Measurements from ENCODE around the gene COL13A1. TPM values are rescaled to one million over a fixed set of nuclear protein-coding genes. Genes with fewer than 3 reads are reported as not detected.

The COL13A1 gene
- total and polyA plus RNA-seq, 8 donors = 2.1 to 68.5 (median 52.4) TPM

- no peaks in the 10 kb centered on the region for H3K9me3 ChIP-seq
- peaks cover 0 to 22% of the 10 kb centered on the region in 2 donors for H3K27me3 ChIP-seq
- H3K4me1 ChIP-seq = peaks cover 0 to 5% of the 10 kb centered on the region in 2 donors
- TF ChIP-seq CTCF (IDR thresholded peaks at IDR 0.05) = no peak
- no peak overlapping the region for H3K27ac ChIP-seq
- ATAC-seq = no peak
- no peaks in the 10 kb centered on the region for H3K36me3 ChIP-seq
- no peak for DNase-seq
- no peak overlapping the region for H3K4me3 ChIP-seq
- intact Hi-C loops (cut with DNase I) = no loop called here
Measured at GRCh38 chr10:69849825-69850224, 48.1 kb downstream of the COL13A1 start.

- peaks cover 0 to 5% of the 10 kb centered on the region in 2 donors for H3K4me1 ChIP-seq
Measured at GRCh38 chr10:69850440-69850839, 48.7 kb downstream of the COL13A1 start.

GRCh38 chr10:69851306-69851705, 49.6 kb downstream of the COL13A1 start:
- intact Hi-C loops (cut with DNase I) = no loop called here
- no peak for ATAC-seq

More at GRCh38 chr10:69850440-69850839, 48.7 kb downstream of the COL13A1 start:
- Histone ChIP-seq H3K4me3 (no peak overlapping the region), H3K36me3 (no peaks in the 10 kb centered on the region), H3K27me3 (peaks cover 0 to 16% of the 10 kb centered on the region in 2 donors), H3K27ac (no peak overlapping the region), H3K9me3 (no peaks in the 10 kb centered on the region)
- intact Hi-C loops (cut with DNase I) = no loop called here
- no peak for ATAC-seq
- no peak for TF ChIP-seq CTCF (IDR thresholded peaks at IDR 0.05)
- DNase-seq = no peak

GRCh38 chr10:69853064-69853463, 51.4 kb downstream of the COL13A1 start:
- Histone ChIP-seq H3K36me3 (no peaks in the 10 kb centered on the region), H3K9me3 (no peaks in the 10 kb centered on the region), H3K27me3 (no peaks in the 10 kb centered on the region), H3K27ac (no peak overlapping the region), H3K4me3 (no peak overlapping the region), H3K4me1 (no peaks in the 10 kb centered on the region)
- ATAC-seq (no peak), DNase-seq (no peak)
- intact Hi-C loops (cut with DNase I) = no loop called here
- no peak for TF ChIP-seq CTCF (IDR thresholded peaks at IDR 0.05)

More at GRCh38 chr10:69851306-69851705, 49.6 kb downstream of the COL13A1 start:
- Histone ChIP-seq H3K27me3 (peaks cover 0 to 8% of the 10 kb centered on the region in 2 donors), H3K9me3 (no peaks in the 10 kb centered on the region), H3K27ac (no peak overlapping the region), H3K36me3 (no peaks in the 10 kb centered on the region), H3K4me3 (no peak overlapping the region), H3K4me1 (no peaks in the 10 kb centered on the region)
- no peak for DNase-seq
- no peak for TF ChIP-seq CTCF (IDR thresholded peaks at IDR 0.05)

- ATAC-seq (no peak), DNase-seq (no peak)
- intact Hi-C loops (cut with DNase I) = no loop called here
- Histone ChIP-seq H3K27me3 (no peaks in the 10 kb centered on the region), H3K27ac (no peak overlapping the region), H3K36me3 (no peaks in the 10 kb centered on the region), H3K9me3 (no peaks in the 10 kb centered on the region), H3K4me3 (no peak overlapping the region), H3K4me1 (no peaks in the 10 kb centered on the region)
- no peak for TF ChIP-seq CTCF (IDR thresholded peaks at IDR 0.05)
Measured at GRCh38 chr10:69854511-69855345, 53.0 kb downstream of the COL13A1 start.

Measured in left lung (tissue), 10 donors.